NCI-H187 (cell line): ENCODE data around the gene MZT2A.
"Not testable (repeated sequence)": the region's sequence is repeated elsewhere in the genome, so short reads cannot be mapped to it uniquely, and the experiment has no call there.

Experiments
- DNase-seq, 2 experiments: peaks; one replicate each; lab custom pipeline; 2025; lab: John Stamatoyannopoulos, UW

The MZT2A gene

GRCh38 chr2:131491469-131491836 is 744 bp downstream of the MZT2A start:
- DNase-seq, result not testable (repeated sequence)

GRCh38 chr2:131490616-131491468 is 1.4 kb downstream of the MZT2A start:
- DNase-seq, result not testable (repeated sequence)

GRCh38 chr2:131488306-131489205 is 3.6 kb downstream of the MZT2A start:
- no peak for DNase-seq

- DNase-seq, result not testable (repeated sequence)
Measured at GRCh38 chr2:131486201-131486902, 5.8 kb downstream of the MZT2A start.

GRCh38 chr2:131484906-131485460 is 7.2 kb downstream of the MZT2A start:
- not testable (repeated sequence) for DNase-seq

GRCh38 chr2:131483981-131484820 is 8.0 kb downstream of the MZT2A start:
- DNase-seq, result not testable (repeated sequence)

GRCh38 chr2:131482506-131483155 is 9.6 kb downstream of the MZT2A start:
- not testable (repeated sequence) for DNase-seq

GRCh38 chr2:131480351-131480750 is 11.8 kb downstream of the MZT2A start:
- not testable (repeated sequence) for DNase-seq

- DNase-seq, result not testable (repeated sequence)
Measured at GRCh38 chr2:131478850-131479461, 13.2 kb downstream of the MZT2A start.

- not testable (repeated sequence) for DNase-seq
Measured at GRCh38 chr2:131478074-131478849, 13.9 kb downstream of the MZT2A start.

- DNase-seq, result not testable (repeated sequence)
Measured at GRCh38 chr2:131477227-131477626, 15.0 kb downstream of the MZT2A start.

GRCh38 chr2:131476363-131476762 is 15.8 kb downstream of the MZT2A start:
- DNase-seq, result not testable (repeated sequence)

GRCh38 chr2:131475831-131476230 is 16.4 kb downstream of the MZT2A start, which contains the start of gene TUBA3D:
TUBA3D (plus strand) TSS chr2:131476119; CDS start chr2:131476200, 81 bp downstream.
- no peak for DNase-seq

GRCh38 chr2:131473266-131473665 is 18.9 kb downstream of the MZT2A start:
- DNase-seq, result not testable (repeated sequence)

GRCh38 chr2:131471624-131472023 is 20.6 kb downstream of the MZT2A start:
- DNase-seq, result not testable (repeated sequence)

GRCh38 chr2:131470944-131471343 is 21.3 kb downstream of the MZT2A start:
- not testable (repeated sequence) for DNase-seq

GRCh38 chr2:131467722-131468121 is 24.5 kb downstream of the MZT2A start:
- DNase-seq, result not testable (repeated sequence)

GRCh38 chr2:131454914-131455313 is 37.3 kb downstream of the MZT2A start:
- DNase-seq, result not testable (repeated sequence)
